ENCODE measurements around the gene SLC7A10. TPM values are rescaled to one million over a fixed set of nuclear protein-coding genes. Genes with fewer than 3 reads are reported as not detected.
"Not testable (repeated sequence)": the region's sequence is repeated elsewhere in the genome, so short reads cannot be mapped to it uniquely, and the experiment has no call there.

The SLC7A10 gene
- total RNA-seq, 1 experiment from 2014 or later = 2.9 TPM

GRCh38 chr19:33191501-33191900 is 34.1 kb downstream of the SLC7A10 start:
- Histone ChIP-seq H3K23ac (ENCODE audit: insufficient read length, low read depth, low read length) (no peak overlapping the region), H3K4me2 (ENCODE audit: insufficient read depth, insufficient read length, low read length) (no peak overlapping the region), H3K4me1 (ENCODE audit: insufficient read depth, low read length) (no peaks in the 10 kb centered on the region), H3K56ac (ENCODE audit: insufficient read length, low read depth, low read length) (no peak overlapping the region), H3K9ac (ENCODE audit: extremely low read depth, insufficient read length, low read length) (no peak overlapping the region), H2BK5ac (ENCODE audit: insufficient read length, low read length) (no peak overlapping the region), H4K8ac (replicated peaks; ENCODE audit: insufficient read length, low read depth, low read length) (no peak overlapping the region), H3K79me2 (ENCODE audit: insufficient read depth, low read length) (no peaks in the 10 kb centered on the region), H2AK5ac (ENCODE audit: insufficient read length, low read length) (no peak overlapping the region), H2AFZ (ENCODE audit: low read length) (no peak overlapping the region), H4K20me1 (ENCODE audit: control insufficient read depth, insufficient read depth, insufficient read length) (no peaks in the 10 kb centered on the region), H2BK20ac (ENCODE audit: low read depth, low read length, poor library complexity, severe bottlenecking) (no peak overlapping the region), H4K5ac (ENCODE audit: insufficient read length, low read depth, low read length) (no peak overlapping the region), H3K79me1 (ENCODE audit: insufficient read depth, low read depth, low read length, poor library complexity, severe bottlenecking) (no peaks in the 10 kb centered on the region), H2BK15ac (ENCODE audit: low read depth, low read length) (no peak overlapping the region), H4K91ac (ENCODE audit: insufficient read length, low read depth, low read length) (no peak overlapping the region), H3K23me2 (ENCODE audit: insufficient read length, low read depth, low read length, poor library complexity, severe bottlenecking) (no peaks in the 10 kb centered on the region), H3K9me3 (ENCODE audit: control insufficient read depth, low read depth, low read length) (no peaks in the 10 kb centered on the region), H3T11ph (ENCODE audit: low read length) (no peak overlapping the region), H3K4ac (ENCODE audit: low read depth, low read length) (no peak overlapping the region), H3K27ac (ENCODE audit: insufficient read length, low read depth, low read length) (no peak overlapping the region), H2BK12ac (ENCODE audit: insufficient read length, low read depth, low read length) (no peak overlapping the region), H3K14ac (ENCODE audit: insufficient read depth, low read length) (no peak overlapping the region), H3K18ac (ENCODE audit: insufficient read length, low read depth, low read length) (no peak overlapping the region), H2BK120ac (ENCODE audit: low read depth, low read length, poor library complexity, severe bottlenecking) (no peak overlapping the region), H3K27me3 (ENCODE audit: insufficient read depth, low read length) (no peaks in the 10 kb centered on the region; the same call in 1 of the 2 replicates)
- Mint-ChIP-seq H3K36me3 (ENCODE audit: insufficient read depth in 1 of 3, low read depth in 3 of 3) (no peaks in the 10 kb centered on the region), H3K27ac (no peak overlapping the region), H3K4me3 (no peak overlapping the region), H3K4me1 (peaks cover 9 to 10% of the 10 kb centered on the region in 2 experiments), H3K9me3 (peaks cover 0 to 1% of the 10 kb centered on the region in 2 experiments; a peak in 2 of 5 replicates), H3K27me3 (ENCODE audit: low read depth) (peaks cover 43% of the 10 kb centered on the region)
- DNase-seq = no peak
- TF ChIP-seq CTCF (conservative IDR thresholded peaks at IDR 0.05) = no peak
- WGBS (ENCODE audit: extremely low coverage, insufficient read length, low lambda C conversion rate) = no CpG with 5 or more reads among the region's 6 CpGs

GRCh38 chr19:33191092-33191491 is 34.6 kb downstream of the SLC7A10 start:
- H3K23me2 ChIP-seq (ENCODE audit: insufficient read length, low read depth, low read length, poor library complexity, severe bottlenecking); H4K20me1 ChIP-seq (ENCODE audit: control insufficient read depth, insufficient read depth, insufficient read length); H3K14ac ChIP-seq (ENCODE audit: insufficient read depth, low read length); H3T11ph ChIP-seq (ENCODE audit: low read length); H3K27ac Mint-ChIP-seq; H3K4ac ChIP-seq (ENCODE audit: low read depth, low read length); DNase-seq; H3K9me3 ChIP-seq (ENCODE audit: control insufficient read depth, low read depth, low read length); H3K4me3 Mint-ChIP-seq; H3K9me3 Mint-ChIP-seq; H3K36me3 Mint-ChIP-seq (ENCODE audit: insufficient read depth in 1 of 3, low read depth in 3 of 3); H4K8ac ChIP-seq (replicated peaks; ENCODE audit: insufficient read length, low read depth, low read length); H3K27me3 ChIP-seq (ENCODE audit: insufficient read depth, low read length); H3K79me1 ChIP-seq (ENCODE audit: insufficient read depth, low read depth, low read length, poor library complexity, severe bottlenecking); H3K27ac ChIP-seq (ENCODE audit: insufficient read length, low read depth, low read length); H2BK12ac ChIP-seq (ENCODE audit: insufficient read length, low read depth, low read length); H3K4me1 ChIP-seq (ENCODE audit: insufficient read depth, low read length); H3K18ac ChIP-seq (ENCODE audit: insufficient read length, low read depth, low read length); H2AFZ ChIP-seq (ENCODE audit: low read length); H3K56ac ChIP-seq (ENCODE audit: insufficient read length, low read depth, low read length); H4K5ac ChIP-seq (ENCODE audit: insufficient read length, low read depth, low read length); H3K9ac ChIP-seq (ENCODE audit: extremely low read depth, insufficient read length, low read length); H2BK5ac ChIP-seq (ENCODE audit: insufficient read length, low read length); H4K91ac ChIP-seq (ENCODE audit: insufficient read length, low read depth, low read length); H3K4me2 ChIP-seq (ENCODE audit: insufficient read depth, insufficient read length, low read length); H2BK120ac ChIP-seq (ENCODE audit: low read depth, low read length, poor library complexity, severe bottlenecking); H2AK5ac ChIP-seq (ENCODE audit: insufficient read length, low read length); H2BK20ac ChIP-seq (ENCODE audit: low read depth, low read length, poor library complexity, severe bottlenecking); H3K79me2 ChIP-seq (ENCODE audit: insufficient read depth, low read length); H3K23ac ChIP-seq (ENCODE audit: insufficient read length, low read depth, low read length); H2BK15ac ChIP-seq (ENCODE audit: low read depth, low read length): not testable (repeated sequence)
- H3K4me1 Mint-ChIP-seq = peaks cover 9 to 14% of the 10 kb centered on the region in 2 experiments
- peaks cover 43% of the 10 kb centered on the region for H3K27me3 Mint-ChIP-seq (ENCODE audit: low read depth)
- WGBS (ENCODE audit: extremely low coverage, insufficient read length, low lambda C conversion rate) = no CpG with 5 or more reads among the region's 4 CpGs
